ENCODE results near the gene FAM20C. TPM values are rescaled to one million over a fixed set of nuclear protein-coding genes. Genes with fewer than 3 reads are reported as not detected.
A peak's percentile ranks its signal among the peaks of the same experiment; 100 is the strongest.

FAM20C gene
- total RNA-seq, 3 donors from 2014 or later, result 20.7 to 47.7 (median 26.5) TPM

DNA sequence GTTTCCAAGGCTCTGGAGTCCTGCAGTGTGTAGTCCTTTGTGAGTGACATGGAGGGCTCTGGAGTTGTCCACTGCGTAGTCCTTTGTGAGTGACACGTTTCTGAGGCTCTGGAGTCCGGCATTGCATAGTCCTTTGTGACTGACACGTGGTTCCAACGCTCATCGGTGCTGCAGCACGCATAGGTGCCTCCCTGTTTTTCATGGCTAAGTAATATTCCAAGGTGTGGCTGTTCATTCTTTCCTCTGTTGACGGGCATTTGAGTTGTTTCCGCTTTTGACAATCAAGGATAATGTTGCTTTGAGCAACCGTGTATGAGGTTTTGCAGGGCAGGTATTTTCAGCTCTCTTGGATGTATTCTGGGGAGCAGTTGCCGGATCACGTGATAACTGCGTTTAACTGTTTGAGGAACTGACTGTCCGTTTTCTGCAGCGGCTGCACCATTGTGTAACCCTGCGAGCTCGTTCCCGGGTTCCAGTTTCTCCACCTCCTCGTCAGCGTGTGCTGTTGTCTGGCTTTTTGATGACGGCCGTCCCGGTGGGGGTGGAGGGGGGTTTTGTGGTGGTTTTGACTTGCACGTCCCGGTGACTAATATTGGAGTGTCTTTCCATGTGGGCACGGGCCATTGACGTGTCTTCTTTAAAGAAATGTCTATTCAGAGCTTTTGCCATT lies 21.1 kb downstream of the FAM20C start:
- no peak overlapping the region for H3K4me3 ChIP-seq
- no peaks in the 10 kb centered on the region for H3K36me3 ChIP-seq (ENCODE audit: low read depth)
- intact Hi-C loops (cut with DNase I, micrococcal nuclease), result no loop called here
- no peak for ATAC-seq
- H3K9me3 ChIP-seq, result no peaks in the 10 kb centered on the region
- TF ChIP-seq, protein P1, sequence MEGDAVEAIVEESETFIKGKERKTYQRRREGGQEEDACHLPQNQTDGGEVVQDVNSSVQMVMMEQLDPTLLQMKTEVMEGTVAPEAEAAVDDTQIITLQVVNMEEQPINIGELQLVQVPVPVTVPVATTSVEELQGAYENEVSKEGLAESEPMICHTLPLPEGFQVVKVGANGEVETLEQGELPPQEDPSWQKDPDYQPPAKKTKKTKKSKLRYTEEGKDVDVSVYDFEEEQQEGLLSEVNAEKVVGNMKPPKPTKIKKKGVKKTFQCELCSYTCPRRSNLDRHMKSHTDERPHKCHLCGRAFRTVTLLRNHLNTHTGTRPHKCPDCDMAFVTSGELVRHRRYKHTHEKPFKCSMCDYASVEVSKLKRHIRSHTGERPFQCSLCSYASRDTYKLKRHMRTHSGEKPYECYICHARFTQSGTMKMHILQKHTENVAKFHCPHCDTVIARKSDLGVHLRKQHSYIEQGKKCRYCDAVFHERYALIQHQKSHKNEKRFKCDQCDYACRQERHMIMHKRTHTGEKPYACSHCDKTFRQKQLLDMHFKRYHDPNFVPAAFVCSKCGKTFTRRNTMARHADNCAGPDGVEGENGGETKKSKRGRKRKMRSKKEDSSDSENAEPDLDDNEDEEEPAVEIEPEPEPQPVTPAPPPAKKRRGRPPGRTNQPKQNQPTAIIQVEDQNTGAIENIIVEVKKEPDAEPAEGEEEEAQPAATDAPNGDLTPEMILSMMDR (IDR thresholded peaks at IDR 0.05), result no peak
- no peaks in the 10 kb centered on the region for H3K4me1 ChIP-seq (ENCODE audit: low read depth)
- DNase-seq, result no peak

DNA sequence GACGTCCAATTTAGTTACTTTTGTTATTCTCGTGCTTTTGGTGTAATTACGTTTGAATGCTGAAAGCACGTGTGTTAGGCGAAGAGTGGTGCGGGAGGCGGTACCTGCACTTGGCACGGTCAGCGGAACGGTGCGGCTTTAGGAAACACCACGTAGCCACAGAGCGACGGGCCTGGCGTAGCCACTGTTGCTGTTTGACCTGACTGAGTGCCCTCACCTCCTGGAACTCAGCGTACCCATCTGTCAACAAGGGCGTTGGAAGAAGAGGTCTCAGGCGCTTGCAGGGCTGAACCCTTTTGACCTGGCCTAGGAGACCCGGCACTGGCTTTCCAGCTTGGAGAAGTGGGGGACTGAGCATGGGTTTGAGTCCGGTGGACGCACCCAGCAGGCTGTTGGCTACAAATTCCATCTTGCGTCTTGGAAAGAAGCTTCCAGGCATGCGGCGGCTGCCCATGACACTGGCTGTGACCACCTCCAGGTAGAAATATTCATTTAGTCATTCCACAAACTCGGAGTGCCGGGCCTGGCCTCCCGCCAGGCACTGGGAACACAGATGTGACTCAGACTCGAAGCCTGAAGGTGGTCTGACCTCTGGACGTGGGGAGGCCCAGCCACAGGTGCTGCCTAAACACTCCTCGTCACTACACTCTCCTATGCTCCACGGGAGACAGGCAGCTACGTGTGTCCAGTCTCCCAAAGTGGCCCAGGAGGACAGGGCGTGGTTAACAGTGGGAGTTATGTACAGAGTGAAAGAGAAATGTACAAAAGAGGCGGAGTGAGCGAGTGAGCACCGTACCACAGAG lies 22.2 kb downstream of the FAM20C start:
- H3K9me3 ChIP-seq, result no peaks in the 10 kb centered on the region
- H3K4me3 ChIP-seq, result no peak overlapping the region
- ATAC-seq, result peak; percentile 25
- intact Hi-C loops (cut with DNase I, micrococcal nuclease), result no loop called here
- H3K4me1 ChIP-seq (ENCODE audit: low read depth), result no peaks in the 10 kb centered on the region
- TF ChIP-seq, protein P1 (IDR thresholded peaks at IDR 0.05), result no peak
- no peak for DNase-seq
- no peaks in the 10 kb centered on the region for H3K36me3 ChIP-seq (ENCODE audit: low read depth)

DNA sequence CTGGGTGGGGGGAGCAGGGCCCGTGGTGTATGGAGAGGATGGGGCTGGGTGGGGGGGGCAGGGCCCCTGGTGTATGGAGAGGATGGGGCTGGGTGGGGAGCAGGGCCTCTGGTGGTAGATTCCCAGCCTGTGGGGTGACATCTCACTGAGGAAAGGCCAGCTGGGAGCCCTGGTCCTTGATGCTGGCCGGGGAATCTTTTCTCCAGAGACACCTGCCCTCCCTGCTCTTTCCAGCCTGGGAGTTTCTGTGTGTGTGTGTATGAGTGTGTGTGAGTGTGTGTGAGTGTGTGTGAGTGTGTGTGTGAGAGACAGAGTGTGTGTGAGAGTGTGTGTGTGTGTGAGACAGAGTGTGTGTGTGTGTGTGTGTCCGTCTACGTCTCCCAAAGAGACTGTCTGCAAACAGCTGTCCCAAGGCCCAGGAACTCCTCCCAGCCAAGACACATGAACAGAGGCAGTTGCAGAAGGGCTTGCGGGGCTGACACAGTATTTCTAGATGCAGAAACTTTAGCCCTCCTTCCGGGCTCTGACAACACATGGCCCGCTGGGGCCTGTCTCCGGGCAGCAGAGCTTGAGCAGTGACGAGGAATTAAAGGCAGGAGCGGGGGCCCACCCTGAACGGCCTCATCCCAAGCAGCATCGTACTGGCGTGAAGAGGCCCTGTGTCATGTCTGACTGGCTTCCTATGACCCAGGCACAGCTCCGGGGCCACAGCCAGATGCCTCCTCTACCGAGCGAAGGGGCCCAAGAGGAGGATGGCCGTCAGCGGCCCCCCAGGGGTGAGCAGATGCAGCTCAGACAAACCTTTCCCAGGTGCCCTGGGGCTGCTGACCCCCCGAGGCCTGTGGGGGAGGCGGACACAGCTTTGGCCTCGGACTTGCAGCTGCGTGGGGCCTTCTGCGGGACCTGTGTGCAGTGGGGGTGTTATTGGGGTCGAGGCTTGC lies 24.3 kb downstream of the FAM20C start:
- H3K36me3 ChIP-seq (ENCODE audit: low read depth), result no peaks in the 10 kb centered on the region
- DNase-seq, result no peak
- ATAC-seq, result peak; percentile 36

GRCh38 chr7:217781-218180 lies 25.4 kb downstream of the FAM20C start:
- TF ChIP-seq, protein P1 (IDR thresholded peaks at IDR 0.05), result no peak
- DNase-seq (no peak), ATAC-seq (no peak)
- no peaks in the 10 kb centered on the region for H3K4me1 ChIP-seq (ENCODE audit: low read depth)
- intact Hi-C loops (cut with DNase I, micrococcal nuclease), result no loop called here
- no peaks in the 10 kb centered on the region for H3K9me3 ChIP-seq
- no peak overlapping the region for H3K4me3 ChIP-seq
- H3K36me3 ChIP-seq (ENCODE audit: low read depth), result no peaks in the 10 kb centered on the region

More for the DNA sequence above, 24.3 kb downstream of the FAM20C start:
- H3K9me3 ChIP-seq, result no peaks in the 10 kb centered on the region
- intact Hi-C loops (cut with DNase I, micrococcal nuclease), result no loop called here
- H3K4me3 ChIP-seq, result no peak overlapping the region
- no peaks in the 10 kb centered on the region for H3K4me1 ChIP-seq (ENCODE audit: low read depth)
- TF ChIP-seq, protein P1 (IDR thresholded peaks at IDR 0.05), result no peak

DNA sequence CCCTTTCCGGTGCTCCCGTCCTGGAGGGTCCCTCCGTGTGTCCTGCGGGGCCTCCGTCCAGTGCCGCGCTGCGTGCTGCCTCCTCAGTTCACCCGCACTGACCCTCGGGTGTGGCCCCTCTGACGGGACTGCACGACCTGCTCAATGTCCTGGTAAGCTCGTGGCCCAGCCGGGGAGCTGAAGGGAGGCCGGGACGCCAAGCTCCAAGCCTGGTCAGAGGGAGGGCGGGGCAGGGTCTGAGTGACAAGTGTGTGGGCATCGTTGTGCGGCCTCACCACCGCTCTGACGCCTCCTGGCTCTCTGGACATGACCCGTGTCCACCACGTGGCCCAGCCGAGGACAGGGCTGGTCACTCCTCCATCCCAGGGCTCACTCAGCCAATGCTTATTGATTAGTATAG lies 25.9 kb downstream of the FAM20C start:
- ATAC-seq (no peak), DNase-seq (no peak)
- H3K4me1 ChIP-seq (ENCODE audit: low read depth), result no peaks in the 10 kb centered on the region
- H3K36me3 ChIP-seq (ENCODE audit: low read depth), result no peaks in the 10 kb centered on the region
- TF ChIP-seq, protein P1 (IDR thresholded peaks at IDR 0.05), result no peak
- intact Hi-C loops (cut with DNase I, micrococcal nuclease), result no loop called here
- H3K4me3 ChIP-seq, result no peak overlapping the region
- no peaks in the 10 kb centered on the region for H3K9me3 ChIP-seq
